Fibroblast of the aortic adventitia (primary cell): ENCODE measurements around the gene CSTB. TPM values are rescaled to one million over a fixed set of nuclear protein-coding genes. Genes with fewer than 3 reads are reported as not detected.
A peak's percentile ranks its signal among the peaks of the same experiment; 100 is the strongest.

Experiments used
- DNase-seq: peaks from one replicate; pipeline ENCODE4 v3.0.0-alpha.2; 2010; ENCODE audit warnings: low read depth
- H3K4me3 ChIP-seq: 2 replicates; pipeline ENCODE4 v1.5.1; 2011; ENCODE audit warnings: low read depth, mild to moderate bottlenecking, control low read depth, low read length, moderate library complexity
- CTCF ChIP-seq: IDR thresholded peaks from 2 replicates; pipeline ENCODE4 v1.5.1; 2011; ENCODE audit warnings: mild to moderate bottlenecking, low read length, control low read depth, inconsistent platforms; ENCODE audit not compliant: insufficient read depth
- total RNA-seq: library from RNA; depleted of rRNA; stranded (reverse); fragments of >200 nt; gene quantifications from 2 replicates; pipeline ENCODE4 v1.2.3, GENCODE V29; 2012; ENCODE audit warnings: low replicate concordance

The CSTB gene
- total RNA-seq, 1 donor, result 32.2 TPM

- TF ChIP-seq CTCF, result no peak
- no peak overlapping the region for H3K4me3 ChIP-seq
- no peak for DNase-seq
These were observed 8.6 kb downstream of the CSTB start for GRCh38 chr21:43767498-43767983.

- H3K4me3 ChIP-seq, result no peak overlapping the region
- TF ChIP-seq CTCF, result no peak
- no peak for DNase-seq
These were observed 9.2 kb downstream of the CSTB start for GRCh38 chr21:43766734-43767497.

- peak; percentile 46 for DNase-seq
- no peak overlapping the region for H3K4me3 ChIP-seq
- TF ChIP-seq CTCF, result no peak
These were observed 11.3 kb downstream of the CSTB start for GRCh38 chr21:43764576-43765495.

- TF ChIP-seq CTCF, result no peak
- no peak for DNase-seq
- H3K4me3 ChIP-seq, result no peak overlapping the region
These were observed 12.1 kb downstream of the CSTB start for GRCh38 chr21:43763901-43764523.

- DNase-seq, result no peak
- H3K4me3 ChIP-seq, result no peak overlapping the region
- TF ChIP-seq CTCF, result no peak
These were observed 13.6 kb downstream of the CSTB start for GRCh38 chr21:43762303-43763128.

GRCh38 chr21:43761886-43762285 lies 14.2 kb downstream of the CSTB start:
- H3K4me3 ChIP-seq, result no peak overlapping the region
- DNase-seq, result no peak
- TF ChIP-seq CTCF, result no peak
